Measurements from ENCODE around the gene SETD7. TPM values are rescaled to one million over a fixed set of nuclear protein-coding genes. Genes with fewer than 3 reads are reported as not detected.

SETD7 gene
- total RNA-seq, 6 experiments from 2014 or later: 31.6 to 53.7 (median 45.4) TPM

DNA sequence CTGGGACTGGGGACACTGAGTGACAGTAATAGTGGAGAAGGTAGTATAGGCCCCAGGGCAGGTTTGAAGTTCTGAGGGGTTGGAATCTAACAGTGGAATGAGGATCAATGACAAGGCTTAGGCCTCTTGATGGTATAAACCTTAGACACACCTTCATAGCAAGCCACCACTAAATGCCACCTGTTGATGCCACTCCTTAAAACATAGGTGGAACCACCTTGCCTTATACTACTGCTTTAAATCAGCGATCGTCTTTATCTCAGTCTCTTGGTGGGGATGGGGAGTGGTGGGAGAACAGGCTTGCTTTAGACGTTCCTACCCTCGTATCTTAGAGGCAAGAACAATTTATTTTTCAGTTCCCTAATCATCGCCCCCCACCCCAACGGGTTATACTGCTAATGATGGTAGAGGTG, 100.9 kb downstream of the SETD7 start:
- ATAC-seq (no peak), DNase-seq (no peak)
- Histone ChIP-seq H3K27me3 (no peaks in the 10 kb centered on the region), H3K27ac (peak overlapping the region; percentile 90 to 96 (median 94)), H3K36me3 (no peaks in the 10 kb centered on the region), H3K4me3 (peak overlapping the region; percentile 50 to 76 (median 76)), H3K9me3 (no peaks in the 10 kb centered on the region), H3K4me1 (peaks cover 0 to 39% (median 2%) of the 10 kb centered on the region in 4 donors)
- WGBS (ENCODE audit: insufficient coverage, low coverage, low lambda C conversion rate, missing lambda C conversion rate): 10% methylated on average over 6 of the region's 6 CpGs
- TF ChIP-seq POLR2A (IDR thresholded peaks at IDR 0.05): no peak
- TF ChIP-seq CTCF (IDR thresholded peaks at IDR 0.05): no peak
- intact Hi-C loops (cut with DNase I): loop anchor here in 1 of 2 donors (5.0 kb wide), 1 partner anchor 102 kb away; the partner anchor contains the start of gene SETD7

- ATAC-seq (no peak), DNase-seq (no peak)
- Histone ChIP-seq H3K27ac (peak within 1 kb of the TSS; percentile 90 to 96 (median 94)), H3K4me1 (peaks cover 0 to 31% (median under 1%) of the 10 kb centered on the region in 4 donors), H3K4me3 (peak within 1 kb of the TSS; percentile 50 to 76 (median 76)), H3K27me3 (no peaks in the 10 kb centered on the region), H3K9me3 (no peaks in the 10 kb centered on the region), H3K36me3 (no peaks in the 10 kb centered on the region)
- TF ChIP-seq CTCF (IDR thresholded peaks at IDR 0.05) (no peak), POLR2A (IDR thresholded peaks at IDR 0.05) (peak; percentile 90)
- intact Hi-C loops (cut with DNase I): loop anchor here in 1 of 2 donors (5.0 kb wide), 1 partner anchor 103 kb away; the partner anchor contains the start of gene SETD7
- WGBS (ENCODE audit: insufficient coverage, low coverage, low lambda C conversion rate, missing lambda C conversion rate): 1% methylated on average over 24 of the region's 46 CpGs
Observed at GRCh38 chr4:139454111-139455045, 101.6 kb downstream of the SETD7 start, which contains the start of gene RAB33B. TSS of gene RAB33B (plus strand) at chr4:139454121. CDS start at chr4:139454196, 75 bp downstream.

- H3K4me1 ChIP-seq: peaks cover 0 to 24% (median 0%) of the 10 kb centered on the region in 4 donors
- no peaks in the 10 kb centered on the region for H3K9me3 ChIP-seq
- peak; percentile 83 to 91 (median 88) for ATAC-seq
- peak overlapping the region; percentile 50 to 76 (median 76) for H3K4me3 ChIP-seq
- DNase-seq: peak; percentile 98 to 99 (median 99)
- intact Hi-C loops (cut with DNase I): no loop called here
- no peaks in the 10 kb centered on the region for H3K27me3 ChIP-seq
- no peaks in the 10 kb centered on the region for H3K36me3 ChIP-seq
- WGBS (ENCODE audit: insufficient coverage, low coverage, low lambda C conversion rate, missing lambda C conversion rate): 0% methylated on average over 7 of the region's 76 CpGs
- TF ChIP-seq POLR2A (IDR thresholded peaks at IDR 0.05): peak; percentile 91
- no peak for TF ChIP-seq CTCF (IDR thresholded peaks at IDR 0.05)
- H3K27ac ChIP-seq: peak overlapping the region; percentile 90 to 96 (median 94)
Observed at GRCh38 chr4:139453371-139454110, 102.5 kb downstream of the SETD7 start.

GRCh38 chr4:139453041-139453370, 103.0 kb downstream of the SETD7 start:
- intact Hi-C loops (cut with DNase I): no loop called here
- Histone ChIP-seq H3K36me3 (no peaks in the 10 kb centered on the region), H3K9me3 (no peaks in the 10 kb centered on the region), H3K27ac (peak overlapping the region; percentile 90 to 96 (median 94)), H3K4me1 (peaks cover 0 to 19% (median 0%) of the 10 kb centered on the region in 4 donors), H3K4me3 (peak overlapping the region; percentile 50 to 76 (median 76)), H3K27me3 (no peaks in the 10 kb centered on the region)
- peak; percentile 44 to 60 (median 54) for ATAC-seq
- DNase-seq: peak in 1 of 3 donors; percentile 78
- TF ChIP-seq POLR2A (IDR thresholded peaks at IDR 0.05) (no peak), CTCF (IDR thresholded peaks at IDR 0.05) (peak; percentile 30 to 55 (median 34))
- WGBS (ENCODE audit: insufficient coverage, low coverage, low lambda C conversion rate, missing lambda C conversion rate): 2% methylated on average over 4 of the region's 15 CpGs
